Measurements from ENCODE around the gene CFAP46. TPM values are rescaled to one million over a fixed set of nuclear protein-coding genes. Genes with fewer than 3 reads are reported as not detected.

The CFAP46 gene
- total and polyA plus RNA-seq, 10 of the 15 experiments (the other 5 are each of a cell fraction or from before 2014, with no cell fraction given): 0.01 to 0.18 (median 0.03) TPM; not detected in 7

GRCh38 chr10:132776186-132776585 lies 166.2 kb downstream of the CFAP46 start (continued):
- TF ChIP-seq MEF2B (IDR thresholded peaks at IDR 0.05; ENCODE audit: partially characterized antibody, poor library complexity, severe bottlenecking): no peak
- no peak for TF ChIP-seq ZBED1 (IDR thresholded peaks at IDR 0.05; ENCODE audit: borderline replicate concordance)
- TF ChIP-seq CEBPB (IDR thresholded peaks at IDR 0.05; ENCODE audit: borderline replicate concordance in 1 of 2, low read depth in 2 of 2, low read length in 2 of 2): no peak
- no peak for TF ChIP-seq STAT1 (conservative IDR thresholded peaks at IDR 0.05)
- TF ChIP-seq POLR2AphosphoS5 (IDR thresholded peaks at IDR 0.05; ENCODE audit: low read length): no peak
- TF ChIP-seq NR2F1 (conservative IDR thresholded peaks at IDR 0.05): no peak
- TF ChIP-seq ZNF207 (IDR thresholded peaks at IDR 0.05; ENCODE audit: borderline replicate concordance): no peak
- no peak for TF ChIP-seq NBN (IDR thresholded peaks at IDR 0.05)

DNA sequence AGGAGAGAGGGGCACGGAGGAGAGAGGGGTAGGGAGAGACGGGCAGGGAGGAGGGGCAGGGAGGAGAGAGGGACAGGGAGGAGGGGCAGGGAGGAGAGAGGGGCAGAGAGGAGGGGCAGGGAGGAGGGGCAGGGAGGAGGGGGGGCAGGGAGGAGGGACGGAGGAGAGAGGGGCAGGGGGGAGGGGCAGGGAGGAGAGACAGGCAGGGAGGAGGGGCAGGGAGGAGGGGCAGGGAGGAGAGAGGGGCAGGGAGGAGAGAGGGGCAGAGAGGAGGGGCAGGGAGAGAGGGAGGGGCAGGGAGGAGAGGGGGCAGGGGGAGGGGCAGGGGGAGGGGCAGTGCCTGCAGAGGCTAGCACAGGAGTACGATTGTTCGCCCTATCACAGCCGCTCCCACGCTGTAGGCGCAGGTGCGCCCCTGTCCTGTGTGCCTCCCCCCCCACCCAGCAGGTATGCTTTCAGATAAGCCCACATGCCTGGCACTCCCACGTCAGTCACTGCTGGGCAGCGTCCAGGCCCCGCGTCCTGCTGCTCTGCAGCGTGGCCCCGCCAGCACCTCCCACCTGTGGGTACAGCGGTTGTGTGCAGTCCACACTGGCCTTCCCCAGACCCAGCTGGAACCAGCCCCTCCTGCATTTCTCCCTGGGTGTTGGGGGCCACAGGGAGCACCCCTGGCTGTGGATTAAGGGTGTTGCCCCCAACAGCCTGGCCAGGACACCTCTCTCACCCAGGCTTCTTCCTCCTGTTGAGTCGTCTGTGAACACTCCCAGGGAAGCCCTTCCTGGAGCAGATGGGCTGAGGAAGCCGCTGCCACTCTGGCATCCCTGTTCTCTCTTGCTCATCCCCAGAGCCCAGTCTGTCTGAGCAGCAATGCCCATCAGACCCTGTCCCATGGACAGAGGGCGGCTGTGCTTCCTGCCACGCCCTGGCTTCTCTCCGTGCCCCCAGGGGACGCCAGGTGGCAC lies 167.2 kb downstream of the CFAP46 start:
- WGBS (ENCODE audit: insufficient coverage, insufficient replicate concordance, low lambda C conversion rate, missing lambda C conversion rate): 74% methylated on average over 13 of the region's 22 CpGs
- Histone ChIP-seq H3K27me3 (replicated peaks in 1 of 2; ENCODE audit: control insufficient read depth in 2 of 2, insufficient read depth in 2 of 2, low read length in 1 of 2) (no peaks in the 10 kb centered on the region), H3K79me2 (ENCODE audit: control insufficient read depth, insufficient read depth, low read length) (no peaks in the 10 kb centered on the region), H3K36me3 (ENCODE audit: control insufficient read depth in 2 of 2, insufficient read depth in 2 of 2, low read length in 1 of 2) (no peaks in the 10 kb centered on the region; a peak in 1 of 4 replicates), H4K20me1 (ENCODE audit: control insufficient read depth, insufficient read depth) (no peaks in the 10 kb centered on the region), H3K27ac (ENCODE audit: control insufficient read depth, insufficient read depth) (no peak overlapping the region), H3K9me3 (replicated peaks; ENCODE audit: control insufficient read depth, insufficient read depth, low read length) (no peaks in the 10 kb centered on the region; the same call in 2 of the 3 replicates), H3K9ac (ENCODE audit: control insufficient read depth, insufficient read depth, low read length) (no peak overlapping the region), H3K4me1 (ENCODE audit: control insufficient read depth, insufficient read depth, low read length) (no peaks in the 10 kb centered on the region), H3K4me2 (ENCODE audit: control insufficient read depth, insufficient read depth) (no peak overlapping the region), H2AFZ (ENCODE audit: control insufficient read depth, low read depth, low read length) (no peak overlapping the region), H3K4me3 (no peak overlapping the region)
- ChIA-PET RAD21 (ENCODE audit: unreplicated experiment) (no interaction called here), POLR2A (no interaction called here), SMC1A (ENCODE audit: uncharacterized antibody, unreplicated experiment) (no interaction called here), CTCF (no interaction called here)
- ATAC-seq (no peak), FAIRE-seq (no peak), DNase-seq (ENCODE audit: low read depth, low spot score) (no peak)
- in situ Hi-C loops (cut with MboI): no loop called here
- intact Hi-C loops (cut with micrococcal nuclease; ENCODE audit: unreplicated experiment): no loop called here
- BruUV-seq (replicated peaks): no TSS peak
- TF ChIP-seq BCL3 (IDR thresholded peaks at IDR 0.05; ENCODE audit: borderline replicate concordance, insufficient read depth, low read depth, low read length, poor library complexity, severe bottlenecking): no peak
- no peak for TF ChIP-seq CEBPZ (IDR thresholded peaks at IDR 0.05; ENCODE audit: low read depth, low read length)
- no peak for TF ChIP-seq RAD51 (IDR thresholded peaks at IDR 0.05)
- TF ChIP-seq, protein P1, sequence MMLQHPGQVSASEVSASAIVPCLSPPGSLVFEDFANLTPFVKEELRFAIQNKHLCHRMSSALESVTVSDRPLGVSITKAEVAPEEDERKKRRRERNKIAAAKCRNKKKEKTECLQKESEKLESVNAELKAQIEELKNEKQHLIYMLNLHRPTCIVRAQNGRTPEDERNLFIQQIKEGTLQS (IDR thresholded peaks at IDR 0.05; ENCODE audit: borderline replicate concordance, extremely low read depth, low read depth, low read length): no peak
- TF ChIP-seq TAF1 (IDR thresholded peaks at IDR 0.05; ENCODE audit: borderline replicate concordance, low read depth, low read length): no peak
- no peak for TF ChIP-seq RELA (IDR thresholded peaks at IDR 0.05; ENCODE audit: borderline replicate concordance, partially characterized antibody)
- no peak for TF ChIP-seq GATAD2B (conservative IDR thresholded peaks at IDR 0.05; ENCODE audit: low read depth)
- no peak for TF ChIP-seq TCF3 (IDR thresholded peaks at IDR 0.05; ENCODE audit: borderline replicate concordance, insufficient read depth, low read depth, low read length)
